GM18498 (cell line): ENCODE results near the gene FNDC3B.
A peak's percentile ranks its signal among the peaks of the same experiment; 100 is the strongest.
"Not testable (repeated sequence)": the region's sequence is repeated elsewhere in the genome, so short reads cannot be mapped to it uniquely, and the experiment has no call there.

ENCODE experiments used
- ATAC-seq: cut with Tn5 transposase; IDR thresholded peaks from one replicate; pipeline ENCODE4 v1.9.1; 2021; ENCODE audit warnings: mild to moderate bottlenecking, moderate library complexity; ENCODE audit not compliant: unreplicated experiment

FNDC3B gene

DNA sequence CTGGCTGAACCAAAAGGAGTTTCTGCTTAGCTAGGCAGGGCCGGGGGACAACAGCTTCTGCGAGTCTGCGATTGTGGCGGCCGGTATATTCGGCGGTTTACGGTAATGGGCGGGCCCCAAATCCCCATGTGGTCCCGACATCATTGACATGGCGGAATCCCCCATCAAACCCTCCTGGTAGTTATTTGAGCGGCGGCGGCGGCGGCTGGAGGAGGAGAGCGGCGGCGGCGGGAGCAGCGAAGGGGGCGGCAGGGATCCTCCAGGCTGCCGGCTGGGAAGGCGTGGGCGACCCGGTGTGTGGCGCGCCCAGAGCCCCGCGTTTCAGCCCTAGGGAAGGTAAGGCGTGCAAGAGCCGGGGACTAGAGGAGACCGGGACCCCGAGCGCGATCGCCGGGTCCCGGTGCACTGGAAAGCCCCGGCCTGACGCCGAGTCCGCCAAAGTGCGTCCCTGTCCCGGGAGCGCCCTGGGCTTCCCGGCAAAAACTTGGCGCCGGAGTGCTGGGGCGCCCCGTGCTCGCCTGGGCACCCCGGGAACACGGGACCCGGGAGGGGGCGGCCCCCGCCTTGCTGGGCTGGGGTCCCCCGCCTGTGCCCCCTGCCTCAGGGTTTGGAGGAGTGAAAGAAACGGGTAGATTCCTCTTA is at the start of gene FNDC3B:
Gene FNDC3B (plus strand): TSS at position 143 of the 642 bp plus-strand sequence. CDS start 72,902 bp downstream, outside the sequence.
- peak; percentile 64 for ATAC-seq

- not testable (repeated sequence) for ATAC-seq
These were observed 49.1 kb upstream of the FNDC3B start for GRCh38 chr3:171990239-171990638.

DNA sequence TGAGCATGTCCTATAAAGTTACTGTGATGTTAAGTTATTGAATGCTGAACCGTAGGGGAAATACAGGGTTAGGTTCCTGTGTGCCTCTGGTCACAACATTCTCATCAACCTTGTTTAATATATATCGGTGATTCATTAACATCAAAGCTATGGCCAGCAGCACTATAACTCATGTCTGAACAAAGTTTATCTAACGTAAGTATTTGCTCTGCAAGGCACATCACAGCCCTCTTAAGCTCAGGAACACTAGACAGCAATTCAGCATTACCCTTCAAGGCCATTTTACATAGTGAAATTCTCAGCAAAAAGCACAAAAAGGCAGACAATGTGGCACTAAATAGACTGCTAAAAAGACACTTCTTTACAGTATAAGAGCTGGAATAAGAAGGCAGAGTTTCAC is 48.2 kb upstream of the FNDC3B start:
- no peak for ATAC-seq

- ATAC-seq, result no peak
These were observed 44.5 kb upstream of the FNDC3B start for GRCh38 chr3:171994646-171995428.

- ATAC-seq, result no peak
These were observed 43.9 kb upstream of the FNDC3B start for GRCh38 chr3:171995486-171995885.

DNA sequence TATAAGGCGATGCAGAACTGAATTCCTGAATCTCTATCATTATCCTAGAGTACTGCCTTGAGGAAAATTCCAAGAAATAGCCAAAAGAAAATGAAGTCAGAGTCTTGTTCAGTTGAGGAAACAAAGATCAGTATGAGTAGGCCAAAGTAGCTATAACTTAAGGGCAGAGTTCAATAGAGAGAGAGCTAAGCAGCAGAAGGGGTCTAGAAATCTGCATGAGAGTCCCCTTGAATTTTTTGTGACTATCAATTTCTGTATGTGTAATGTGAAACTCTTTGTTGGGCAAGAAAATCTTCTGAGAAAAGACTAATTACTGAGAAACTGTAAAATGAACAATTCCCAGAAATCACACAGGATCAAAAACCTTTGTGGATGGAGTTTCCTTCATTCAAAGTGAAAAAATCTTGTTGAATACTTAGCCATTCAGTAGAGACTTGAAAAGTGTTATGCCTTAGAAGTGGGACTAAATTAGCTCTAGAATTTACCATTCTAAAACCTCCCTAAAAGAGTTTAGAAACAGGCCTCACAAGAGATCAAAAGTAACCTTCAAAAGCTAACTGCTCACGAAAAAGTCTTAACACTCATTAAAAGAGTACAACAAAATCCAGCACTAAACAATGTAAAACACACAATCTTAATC is 43.1 kb upstream of the FNDC3B start:
- no peak for ATAC-seq

DNA sequence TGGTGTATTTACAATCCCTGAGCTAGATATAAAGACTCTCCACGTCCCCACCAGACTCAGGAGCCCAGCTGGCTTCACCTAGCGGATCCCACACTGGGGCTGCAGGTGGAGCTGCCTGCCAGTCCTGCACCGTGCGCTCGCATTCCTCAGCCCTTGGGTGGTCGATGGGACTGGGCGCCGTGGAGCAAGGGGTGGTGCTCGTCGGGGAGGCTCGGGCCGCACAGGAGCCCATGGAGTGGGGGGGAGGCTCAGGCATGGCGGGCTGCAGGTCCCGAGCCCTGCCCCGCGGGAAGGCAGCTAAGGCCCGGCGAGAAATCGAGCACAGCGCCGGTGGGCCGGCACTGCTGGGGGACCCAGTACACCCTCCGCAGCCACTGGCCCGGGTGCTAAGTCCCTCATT is 40.6 kb upstream of the FNDC3B start:
- ATAC-seq, result not testable (repeated sequence)

GRCh38 chr3:172001616-172002015 is 37.8 kb upstream of the FNDC3B start:
- not testable (repeated sequence) for ATAC-seq

DNA sequence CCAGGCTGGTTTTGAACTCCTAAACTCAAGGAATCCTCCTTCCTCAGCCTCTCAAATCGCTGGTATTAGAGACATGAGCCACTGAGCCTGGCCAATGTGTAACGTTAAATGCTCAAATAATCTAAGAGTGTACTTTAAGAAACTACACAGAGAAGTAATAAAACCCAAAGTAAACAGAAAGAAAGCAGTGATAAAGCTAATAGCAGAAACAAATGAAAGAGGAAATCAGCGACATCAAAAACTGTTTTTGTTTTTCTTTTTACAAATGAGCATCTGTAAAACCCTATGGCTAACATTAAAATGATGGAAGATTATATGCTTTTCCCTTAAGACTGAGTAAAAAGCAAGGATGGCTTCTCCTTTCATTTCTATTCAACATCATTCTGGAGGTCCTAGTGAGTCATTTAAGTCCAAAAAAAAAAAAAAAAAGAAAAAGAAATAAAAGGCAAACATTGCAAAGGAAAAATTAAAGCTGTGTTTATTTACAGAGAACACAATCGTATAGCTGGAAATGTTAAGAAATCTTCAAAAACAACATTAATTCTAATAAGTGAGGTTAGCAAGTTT is 36.8 kb upstream of the FNDC3B start:
- no peak for ATAC-seq

DNA sequence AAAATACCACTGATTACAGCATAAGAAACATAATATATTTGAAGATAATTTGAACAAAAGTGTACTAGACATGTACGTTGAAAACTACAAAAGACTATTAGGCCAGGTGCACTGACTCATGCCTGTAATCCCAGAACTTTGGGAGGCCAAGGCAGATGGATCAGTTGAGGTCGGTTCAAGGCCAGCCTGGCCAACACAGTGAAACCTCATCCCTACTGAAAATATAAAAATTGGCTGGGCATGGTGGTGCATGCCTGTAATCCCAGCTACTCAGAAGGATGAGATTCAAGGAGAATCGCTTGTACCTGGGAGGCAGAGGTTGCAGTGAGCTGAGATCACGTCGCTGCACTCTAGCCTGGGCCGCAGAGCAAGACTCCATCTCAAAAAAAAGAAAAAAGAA is 36.2 kb upstream of the FNDC3B start:
- no peak for ATAC-seq

- ATAC-seq, result no peak
These were observed 32.4 kb upstream of the FNDC3B start for GRCh38 chr3:172007065-172007370.

- ATAC-seq, result no peak
These were observed 29.6 kb upstream of the FNDC3B start for GRCh38 chr3:172009803-172010202.

GRCh38 chr3:172012775-172013174 is 26.6 kb upstream of the FNDC3B start:
- ATAC-seq, result no peak

DNA sequence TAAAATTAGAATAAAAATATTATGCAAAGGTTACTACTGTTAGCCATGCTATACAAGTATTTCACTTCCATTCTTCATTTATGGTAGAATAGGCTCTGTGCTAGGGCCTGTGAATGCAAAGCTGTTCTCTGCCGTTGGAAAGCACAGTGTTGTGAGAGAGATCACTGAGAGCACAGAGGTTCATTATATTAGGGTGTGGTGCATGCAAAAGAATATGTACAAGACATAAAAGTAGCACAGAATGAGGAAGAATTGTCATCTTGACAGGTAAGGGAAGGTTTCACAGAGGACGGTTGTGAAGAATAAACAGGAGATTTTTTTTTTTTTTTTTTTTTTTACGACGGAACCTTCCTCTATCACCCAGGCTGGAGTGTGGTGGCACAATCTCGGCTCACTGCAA is 25.2 kb upstream of the FNDC3B start:
- no peak for ATAC-seq

GRCh38 chr3:172018364-172018763 is 21.0 kb upstream of the FNDC3B start:
- no peak for ATAC-seq

- no peak for ATAC-seq
These were observed 18.6 kb upstream of the FNDC3B start for GRCh38 chr3:172020763-172021162.

GRCh38 chr3:172021164-172021563 is 18.2 kb upstream of the FNDC3B start:
- no peak for ATAC-seq

GRCh38 chr3:172021859-172022258 is 17.5 kb upstream of the FNDC3B start:
- ATAC-seq, result no peak

DNA sequence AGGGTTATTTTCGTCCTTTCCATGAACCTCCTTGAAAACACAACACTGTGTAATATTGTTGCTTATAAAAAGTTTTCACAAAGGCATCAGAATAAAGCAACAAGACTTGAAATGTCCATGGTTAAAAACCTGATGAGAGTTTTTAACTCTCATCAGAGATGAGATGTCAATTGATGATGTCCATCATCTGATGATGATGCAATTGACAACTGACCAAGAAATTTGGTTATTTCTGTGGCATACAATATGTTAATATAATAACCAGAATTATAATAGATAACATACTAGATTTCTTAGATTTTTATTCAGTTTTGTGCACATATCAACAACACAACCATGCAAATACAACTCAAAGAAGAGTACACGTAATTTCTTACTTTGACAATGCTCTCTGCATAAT is 15.5 kb upstream of the FNDC3B start:
- no peak for ATAC-seq

DNA sequence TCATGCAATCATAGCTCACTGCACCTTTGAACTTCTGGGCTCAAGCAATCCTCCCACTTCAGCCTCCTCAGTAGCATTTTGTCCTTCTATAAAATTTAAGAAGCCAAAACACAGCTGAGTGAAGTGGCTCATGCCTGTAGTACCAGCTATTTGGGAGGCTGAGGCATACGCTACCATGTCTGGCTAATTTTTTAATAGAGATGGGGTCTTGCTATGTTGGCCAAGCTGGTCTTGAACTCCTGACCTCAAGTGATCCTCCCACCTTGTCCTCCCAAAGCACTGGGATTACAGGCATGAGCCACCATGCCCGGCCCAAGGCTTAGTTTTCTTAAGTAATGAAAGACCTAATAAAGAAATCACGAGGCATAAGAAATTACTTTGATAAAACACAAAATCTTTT is 14.7 kb upstream of the FNDC3B start:
- ATAC-seq, result no peak

DNA sequence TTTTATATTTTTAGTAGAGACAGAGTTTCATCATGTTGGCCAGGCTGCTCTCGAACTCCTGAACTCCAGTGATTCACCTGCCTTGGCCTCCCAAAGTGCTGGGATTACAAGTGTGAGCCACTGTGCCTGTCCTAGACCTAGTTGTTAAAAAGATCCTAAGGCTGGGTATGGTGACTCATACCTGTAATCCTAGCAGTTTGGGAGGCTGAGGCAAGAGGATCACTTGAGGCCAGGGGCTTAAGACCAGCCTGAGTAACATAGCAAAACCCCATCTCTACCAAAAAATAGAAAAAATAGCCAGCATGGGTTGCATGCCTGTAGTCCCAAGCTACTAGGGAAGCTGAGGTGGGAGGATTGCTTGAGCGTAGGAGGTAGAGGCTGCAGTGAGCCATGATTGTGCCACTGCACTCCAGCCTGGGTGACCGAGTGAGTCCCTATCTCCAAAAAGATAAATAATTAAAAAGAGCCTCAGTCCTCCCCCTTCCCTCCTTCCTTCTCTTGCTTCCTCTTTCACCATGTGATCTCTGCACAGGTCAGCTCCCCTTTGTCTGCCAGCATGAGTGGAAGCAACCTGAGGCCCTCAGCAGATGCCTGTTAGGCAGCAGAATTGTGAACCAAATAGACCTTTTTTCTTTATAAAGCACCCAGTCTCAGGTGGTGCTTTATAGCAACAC is 9.8 kb upstream of the FNDC3B start:
- no peak for ATAC-seq
